SK-N-SH treated with all-trans-retinoic acid at 6 μM for 48 hours (cell line): ENCODE results near the gene APOOL.

Experiments used
- ZNF565 ChIP-seq: fragments of 450-650 bp; formaldehyde crosslinking; conservative IDR thresholded peaks from 2 replicates; pipeline ENCODE4 v1.5.0; 2020; ENCODE audit warnings: low read depth, mild to moderate bottlenecking, moderate library complexity
- ZNF70 ChIP-seq: fragments of 450-650 bp; formaldehyde crosslinking; IDR thresholded peaks from 2 replicates; pipeline ENCODE4 v1.5.0; 2020; ENCODE audit warnings: mild to moderate bottlenecking, moderate library complexity

GRCh38 chrX:85140964-85141363 is 137.3 kb downstream of the APOOL start:
- TF ChIP-seq ZNF565 (CRISPR knock-in tag) (no peak), ZNF70 (CRISPR knock-in tag) (no peak)
